MM.1S (cell line): Measurements from ENCODE around the gene ANKRD1.

Experiments
- EZH2 ChIP-seq: fragments of 300-600 bp; sonication (generic); optimal IDR thresholded peaks from 2 replicates; pipeline ENCODE3; 2017; ENCODE audit warnings: low read depth, mild to moderate bottlenecking, antibody characterized with exemption, low read length, mixed read lengths
- EZH2phosphoT487 ChIP-seq: fragments of 300-600 bp; sonication (generic); IDR thresholded peaks from 2 replicates; pipeline ENCODE4 v1.6.1; 2018; ENCODE audit warnings: antibody characterized with exemption, low read length
- TF ChIP-seq, protein P1 (sequence below): fragments of 300-600 bp; sonication (generic); IDR thresholded peaks from 2 replicates; pipeline ENCODE4 v1.5.1; 2016; ENCODE audit warnings: antibody characterized with exemption, low read length, mixed read lengths

DNA sequence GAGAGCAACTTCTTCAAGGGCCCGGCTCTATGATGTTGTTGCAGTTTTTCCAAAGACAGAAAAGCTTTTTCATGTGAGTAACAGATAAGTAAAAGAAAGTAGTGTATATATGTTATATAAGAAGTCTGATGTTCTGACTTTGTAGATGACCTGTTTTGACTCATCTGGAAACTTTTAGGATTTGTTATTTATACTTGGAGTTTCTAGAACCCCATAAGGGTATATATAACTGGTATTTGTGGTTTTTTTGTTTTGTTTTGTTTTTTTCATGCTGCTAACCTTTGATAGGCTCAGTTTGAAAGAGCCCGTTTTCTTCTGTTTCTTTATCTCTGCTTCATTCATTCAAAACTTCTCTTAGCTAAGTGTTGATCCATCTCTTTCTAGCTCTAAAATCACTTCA lies 41.8 kb downstream of the ANKRD1 start:
- TF ChIP-seq EZH2 (no peak), EZH2phosphoT487 (no peak)
- TF ChIP-seq, protein P1, sequence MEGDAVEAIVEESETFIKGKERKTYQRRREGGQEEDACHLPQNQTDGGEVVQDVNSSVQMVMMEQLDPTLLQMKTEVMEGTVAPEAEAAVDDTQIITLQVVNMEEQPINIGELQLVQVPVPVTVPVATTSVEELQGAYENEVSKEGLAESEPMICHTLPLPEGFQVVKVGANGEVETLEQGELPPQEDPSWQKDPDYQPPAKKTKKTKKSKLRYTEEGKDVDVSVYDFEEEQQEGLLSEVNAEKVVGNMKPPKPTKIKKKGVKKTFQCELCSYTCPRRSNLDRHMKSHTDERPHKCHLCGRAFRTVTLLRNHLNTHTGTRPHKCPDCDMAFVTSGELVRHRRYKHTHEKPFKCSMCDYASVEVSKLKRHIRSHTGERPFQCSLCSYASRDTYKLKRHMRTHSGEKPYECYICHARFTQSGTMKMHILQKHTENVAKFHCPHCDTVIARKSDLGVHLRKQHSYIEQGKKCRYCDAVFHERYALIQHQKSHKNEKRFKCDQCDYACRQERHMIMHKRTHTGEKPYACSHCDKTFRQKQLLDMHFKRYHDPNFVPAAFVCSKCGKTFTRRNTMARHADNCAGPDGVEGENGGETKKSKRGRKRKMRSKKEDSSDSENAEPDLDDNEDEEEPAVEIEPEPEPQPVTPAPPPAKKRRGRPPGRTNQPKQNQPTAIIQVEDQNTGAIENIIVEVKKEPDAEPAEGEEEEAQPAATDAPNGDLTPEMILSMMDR = no peak
